HG02763 (cell line): Measurements from ENCODE around the gene COL6A3.
"Not testable (repeated sequence)": the region's sequence is repeated elsewhere in the genome, so short reads cannot be mapped to it uniquely, and the experiment has no call there.

Experiments used
- ATAC-seq: cut with Tn5 transposase; IDR thresholded peaks from one replicate; pipeline ENCODE4 v1.9.1; 2021; ENCODE audit warnings: mild to moderate bottlenecking, moderate library complexity; ENCODE audit not compliant: unreplicated experiment

COL6A3 gene

DNA sequence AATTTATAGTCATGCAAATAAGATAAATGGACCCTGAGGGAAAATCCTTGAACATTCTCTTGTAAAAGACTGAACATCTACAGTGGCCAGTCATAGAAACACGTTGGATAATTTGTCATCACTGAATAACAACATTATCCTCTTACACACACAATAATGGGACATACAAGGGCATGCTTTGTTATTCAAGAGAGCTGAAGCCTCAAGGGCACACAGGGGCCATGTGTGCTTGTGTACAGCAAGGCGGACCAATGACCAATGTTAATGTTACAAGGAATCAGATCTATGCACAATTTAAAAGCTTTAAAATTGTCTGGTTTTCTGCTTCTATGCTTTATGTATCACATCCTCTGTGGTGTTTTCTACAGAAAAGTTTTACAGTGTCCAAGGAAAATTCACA lies 23.7 kb downstream of the COL6A3 start:
- ATAC-seq: no peak

GRCh38 chr2:237389831-237390230 lies 24.1 kb downstream of the COL6A3 start:
- ATAC-seq: no peak

DNA sequence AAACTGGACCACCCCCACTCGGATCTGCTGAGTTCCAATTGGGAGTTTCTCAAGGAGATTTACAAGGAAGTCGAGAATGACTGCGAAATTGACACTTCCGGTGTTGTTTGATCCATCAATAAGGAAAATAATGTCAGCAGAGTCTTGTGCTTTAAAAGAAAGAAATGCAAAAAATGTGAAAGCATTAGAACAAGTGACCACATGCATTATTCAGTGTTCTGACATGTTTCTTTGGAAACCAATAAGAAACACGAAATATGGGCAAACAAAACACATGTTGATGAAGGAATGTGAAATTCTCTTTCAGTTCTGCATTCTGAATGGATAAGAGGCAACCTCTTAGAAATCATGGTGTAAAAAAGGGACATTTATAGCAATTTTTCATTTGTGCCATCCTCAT lies 25.9 kb downstream of the COL6A3 start:
- no peak for ATAC-seq

- no peak for ATAC-seq
Observed at GRCh38 chr2:237384672-237385020, 29.3 kb downstream of the COL6A3 start.

- ATAC-seq: no peak
Observed at GRCh38 chr2:237383991-237384671, 29.8 kb downstream of the COL6A3 start.

GRCh38 chr2:237380768-237381167 lies 33.2 kb downstream of the COL6A3 start:
- ATAC-seq: no peak

DNA sequence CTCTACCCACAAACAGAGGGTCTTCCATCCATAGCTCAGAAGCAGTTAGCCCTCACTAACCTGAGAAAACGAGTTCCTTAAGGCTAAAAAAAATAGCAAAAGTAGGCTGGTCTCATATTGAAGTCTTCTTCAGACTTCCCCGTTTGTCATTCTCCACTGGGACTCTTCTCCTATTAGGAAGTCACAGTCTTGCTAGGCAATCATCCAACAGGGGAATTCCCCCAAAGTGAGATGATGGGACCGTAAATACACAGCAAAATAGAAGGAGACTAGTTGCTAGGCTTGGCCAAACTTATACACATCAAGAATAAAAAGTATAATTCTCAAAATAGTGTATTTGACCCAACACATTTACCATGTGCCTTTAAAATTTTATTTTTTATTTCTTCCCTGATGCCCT lies 34.3 kb downstream of the COL6A3 start:
- ATAC-seq: no peak

DNA sequence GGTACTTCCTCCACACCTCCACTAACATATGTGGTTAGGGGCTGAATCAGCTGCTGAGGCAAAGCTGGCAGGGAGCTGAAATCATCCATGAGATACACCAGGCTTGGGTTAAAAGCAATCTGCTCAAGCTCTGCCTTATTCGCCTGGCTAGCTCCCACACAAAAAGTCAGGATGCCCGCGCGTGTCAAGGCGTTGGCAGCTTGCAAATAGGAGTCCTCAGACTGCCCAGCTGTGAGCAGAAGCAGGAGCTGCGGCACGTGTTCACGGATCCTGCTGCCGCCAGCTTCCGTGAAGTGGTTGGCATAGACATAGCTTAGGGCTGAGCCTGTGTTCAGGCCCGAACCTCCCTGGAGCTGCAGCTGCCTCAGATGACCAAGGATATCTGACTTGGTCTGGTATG lies 35.3 kb downstream of the COL6A3 start:
- no peak for ATAC-seq

DNA sequence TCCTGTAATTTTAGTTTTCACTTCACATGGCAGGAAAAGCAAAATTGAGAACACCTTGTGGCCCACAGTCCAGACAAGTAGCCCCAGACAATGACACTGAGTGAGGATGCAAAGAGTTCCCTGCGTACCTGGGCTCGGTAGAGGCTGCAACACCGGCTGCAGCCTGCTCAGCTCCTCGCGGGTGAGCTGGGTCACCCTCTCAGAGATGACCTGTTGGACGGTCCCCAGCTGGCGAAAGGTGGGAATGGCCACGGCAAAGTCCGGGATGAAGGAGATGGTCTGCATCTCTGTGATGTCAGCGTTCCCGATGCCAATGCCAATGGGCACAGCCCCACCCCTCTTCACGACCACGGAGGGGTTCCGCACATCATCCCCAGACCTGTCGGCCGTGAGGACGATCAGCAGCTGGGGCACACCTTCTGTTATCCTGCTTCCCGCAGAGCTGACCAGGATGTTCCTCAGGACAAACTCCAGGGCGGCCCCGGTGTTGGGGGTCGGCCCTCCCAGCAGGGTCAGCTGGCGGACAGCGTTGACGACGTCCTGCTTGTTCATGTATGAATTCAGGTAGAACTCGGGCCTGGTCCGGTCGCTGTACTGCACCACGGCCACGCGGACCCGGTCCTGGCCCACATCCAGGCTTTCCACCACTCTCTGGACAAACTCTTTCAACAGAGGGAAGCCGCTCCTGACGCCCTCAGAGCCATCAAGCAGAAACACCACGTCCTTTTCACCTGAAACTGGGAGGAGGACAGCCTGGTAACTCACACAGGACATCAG lies 39.5 kb downstream of the COL6A3 start:
- ATAC-seq: no peak

DNA sequence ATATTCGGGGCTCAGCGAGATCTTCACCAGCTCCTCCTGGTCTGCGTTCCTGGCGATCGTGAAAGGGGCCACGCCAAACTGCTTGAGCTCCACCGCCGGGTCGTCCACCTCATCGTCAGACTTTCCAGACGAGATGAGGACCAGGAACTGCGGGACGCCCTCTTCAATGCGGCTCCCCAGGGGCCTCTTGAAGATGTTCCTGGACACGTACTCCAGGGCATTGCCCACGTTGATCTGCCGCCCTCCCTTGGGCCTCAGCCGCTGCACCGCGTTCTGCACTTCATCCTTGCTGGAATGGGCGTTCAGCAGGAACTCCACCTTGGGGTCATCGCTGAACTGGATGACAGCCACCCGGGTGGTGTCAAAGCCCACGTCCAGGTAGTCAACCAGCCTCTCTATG lies 42.1 kb downstream of the COL6A3 start:
- no peak for ATAC-seq

DNA sequence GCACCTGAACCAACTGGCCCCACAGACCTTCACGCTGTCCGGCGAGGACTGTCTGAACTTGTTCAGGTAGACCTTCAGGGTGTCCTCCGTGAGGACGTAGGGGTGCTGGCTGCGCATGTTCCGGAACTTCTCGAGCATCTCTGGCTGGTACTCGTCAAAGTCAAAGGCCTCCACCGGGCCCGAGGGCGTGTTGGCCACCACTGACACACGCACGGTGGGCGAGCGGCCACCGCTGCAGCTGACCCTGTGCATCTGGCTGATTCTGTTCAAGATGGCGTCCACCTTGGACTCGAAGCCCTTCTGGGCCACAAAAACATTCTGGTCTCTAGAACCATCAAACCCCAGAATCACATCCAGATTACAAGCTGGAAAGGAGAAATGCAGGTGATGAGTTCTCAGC lies 48.3 kb downstream of the COL6A3 start:
- no peak for ATAC-seq

- no peak for ATAC-seq
Observed at GRCh38 chr2:237364655-237365054, 49.3 kb downstream of the COL6A3 start.

GRCh38 chr2:237361194-237362004 lies 52.6 kb downstream of the COL6A3 start:
- ATAC-seq: no peak

GRCh38 chr2:237359894-237360780 lies 53.8 kb downstream of the COL6A3 start:
- no peak for ATAC-seq

DNA sequence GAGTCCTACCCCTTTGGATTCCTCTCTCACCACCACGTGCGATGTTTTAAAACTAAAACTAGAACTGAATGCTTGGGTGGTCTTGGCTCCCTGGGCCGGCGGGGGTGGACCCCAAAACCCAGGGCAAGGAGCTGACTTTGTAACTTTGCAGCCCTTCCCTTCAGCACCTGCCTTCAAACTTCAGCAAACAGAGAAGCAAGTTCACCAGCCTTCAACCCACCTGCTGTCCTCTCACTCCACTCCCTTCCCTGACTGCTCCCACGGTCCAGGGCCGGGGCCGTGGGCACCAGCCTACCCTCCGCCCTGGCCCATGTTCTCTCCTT lies 54.5 kb downstream of the COL6A3 start:
- ATAC-seq: no peak

- ATAC-seq: no peak
Observed at GRCh38 chr2:237358721-237359517, 55.0 kb downstream of the COL6A3 start.

GRCh38 chr2:237355701-237356100 lies 58.3 kb downstream of the COL6A3 start:
- ATAC-seq: no peak

- no peak for ATAC-seq
Observed at GRCh38 chr2:237354892-237355291, 59.1 kb downstream of the COL6A3 start.

DNA sequence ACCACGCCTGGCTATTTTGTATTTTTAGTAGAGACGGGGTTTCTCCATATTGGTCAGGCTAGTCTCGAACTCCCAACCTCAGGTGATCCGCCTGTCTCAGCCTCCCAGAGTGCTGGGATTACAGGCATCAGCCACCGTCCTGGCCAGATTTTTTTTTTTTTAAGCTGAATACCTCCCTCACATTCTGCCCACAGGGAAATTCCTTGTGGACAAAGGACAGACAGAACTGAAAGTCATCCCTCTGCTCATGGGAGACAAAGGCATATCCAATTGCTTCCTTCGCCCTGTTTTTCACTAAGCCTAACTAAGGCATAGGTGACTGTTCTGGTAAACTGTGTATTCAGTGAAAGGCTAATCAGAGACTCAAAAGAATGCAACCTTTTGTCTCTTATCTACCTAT lies 59.8 kb downstream of the COL6A3 start:
- not testable (repeated sequence) for ATAC-seq

- ATAC-seq: no peak
Observed at GRCh38 chr2:237353215-237353614, 60.7 kb downstream of the COL6A3 start.
